ENCODE measurements around the gene B3GALNT2. TPM values are rescaled to one million over a fixed set of nuclear protein-coding genes. Genes with fewer than 3 reads are reported as not detected.
"Not testable (repeated sequence)": the region's sequence is repeated elsewhere in the genome, so short reads cannot be mapped to it uniquely, and the experiment has no call there.

The B3GALNT2 gene
- total and polyA plus RNA-seq, 2 of the 4 experiments (the other 2 are of a cell fraction): 11.0 to 32.8 TPM

- CTCF ChIA-PET; H2AK9ac ChIP-seq (replicated peaks; ENCODE audit: low read depth, low read length, poor library complexity); DNase-seq; H2BK15ac ChIP-seq (ENCODE audit: low read depth, low read length); H2BK5ac ChIP-seq (ENCODE audit: low read depth, low read length, poor library complexity, severe bottlenecking); H2BK20ac ChIP-seq (ENCODE audit: low read depth, low read length); dilution Hi-C loops (cut with HindIII; ENCODE audit: low sequenced_read_pairs, unreplicated experiment); H3K27ac ChIP-seq (ENCODE audit: insufficient read depth, low read length); H3K4ac ChIP-seq (ENCODE audit: low read depth, low read length); H3K4me2 ChIP-seq (ENCODE audit: low read depth, low read length); H3K9me1 ChIP-seq (ENCODE audit: insufficient read depth, low read length); H3K4me3 ChIP-seq (ENCODE audit: insufficient read depth, low read depth, low read length); in situ Hi-C loops (cut with MboI; ENCODE audit: low sequenced_read_pairs); H3K56ac ChIP-seq (ENCODE audit: extremely low read depth, insufficient read depth, low read length); H4K20me1 ChIP-seq (ENCODE audit: insufficient read depth, low read length); H3K36me3 ChIP-seq (ENCODE audit: control insufficient read depth, insufficient read depth, low read length); H3K14ac ChIP-seq (replicated peaks; ENCODE audit: low read depth, low read length); H2BK120ac ChIP-seq (ENCODE audit: low read depth, low read length); H3K9ac ChIP-seq (ENCODE audit: low read depth, low read length); ATAC-seq (ENCODE audit: low read depth); H3K18ac ChIP-seq (ENCODE audit: low read depth, low read length); H3K9me3 ChIP-seq (ENCODE audit: control insufficient read depth, insufficient read depth, low read length); H3K4me1 ChIP-seq (ENCODE audit: control insufficient read depth, insufficient read depth, low read length); H3K23ac ChIP-seq (ENCODE audit: low read depth, low read length); BruUV-seq (replicated peaks); H2AFZ ChIP-seq (replicated peaks; ENCODE audit: low read length, poor library complexity); intact Hi-C loops (cut with micrococcal nuclease); POLR2A ChIA-PET (ENCODE audit: unreplicated experiment); H4K91ac ChIP-seq (ENCODE audit: insufficient read depth, low read depth, low read length); H4K5ac ChIP-seq (ENCODE audit: low read depth, low read length); H4K8ac ChIP-seq (ENCODE audit: low read depth in 2 of 2, low read length in 2 of 2); H2AK5ac ChIP-seq (ENCODE audit: low read depth, low read length); H3K27me3 ChIP-seq (ENCODE audit: control insufficient read depth, insufficient read depth, low read length); H3K79me1 ChIP-seq (ENCODE audit: low read depth in 1 of 2, low read length in 2 of 2): not testable (repeated sequence)
- WGBS, 2 experiments (ENCODE audit: extremely low coverage in 2 of 2, insufficient read length in 1 of 2): 37% methylated on average over 3 of the region's 10 CpGs; no CpG with 5 or more reads in 1 of the 2 experiments
Observed at GRCh38 chr1:235546369-235547155, 42.3 kb upstream of the B3GALNT2 start.

Data from IMR-90 (cell line).